Measurements from ENCODE around the gene SLC43A2. TPM values are rescaled to one million over a fixed set of nuclear protein-coding genes. Genes with fewer than 3 reads are reported as not detected.
"Not testable (repeated sequence)": the region's sequence is repeated elsewhere in the genome, so short reads cannot be mapped to it uniquely, and the experiment has no call there.

SLC43A2 gene
- 2.8 TPM for polyA plus RNA-seq (2012; ENCODE audit: low read depth, missing spikeins)

DNA sequence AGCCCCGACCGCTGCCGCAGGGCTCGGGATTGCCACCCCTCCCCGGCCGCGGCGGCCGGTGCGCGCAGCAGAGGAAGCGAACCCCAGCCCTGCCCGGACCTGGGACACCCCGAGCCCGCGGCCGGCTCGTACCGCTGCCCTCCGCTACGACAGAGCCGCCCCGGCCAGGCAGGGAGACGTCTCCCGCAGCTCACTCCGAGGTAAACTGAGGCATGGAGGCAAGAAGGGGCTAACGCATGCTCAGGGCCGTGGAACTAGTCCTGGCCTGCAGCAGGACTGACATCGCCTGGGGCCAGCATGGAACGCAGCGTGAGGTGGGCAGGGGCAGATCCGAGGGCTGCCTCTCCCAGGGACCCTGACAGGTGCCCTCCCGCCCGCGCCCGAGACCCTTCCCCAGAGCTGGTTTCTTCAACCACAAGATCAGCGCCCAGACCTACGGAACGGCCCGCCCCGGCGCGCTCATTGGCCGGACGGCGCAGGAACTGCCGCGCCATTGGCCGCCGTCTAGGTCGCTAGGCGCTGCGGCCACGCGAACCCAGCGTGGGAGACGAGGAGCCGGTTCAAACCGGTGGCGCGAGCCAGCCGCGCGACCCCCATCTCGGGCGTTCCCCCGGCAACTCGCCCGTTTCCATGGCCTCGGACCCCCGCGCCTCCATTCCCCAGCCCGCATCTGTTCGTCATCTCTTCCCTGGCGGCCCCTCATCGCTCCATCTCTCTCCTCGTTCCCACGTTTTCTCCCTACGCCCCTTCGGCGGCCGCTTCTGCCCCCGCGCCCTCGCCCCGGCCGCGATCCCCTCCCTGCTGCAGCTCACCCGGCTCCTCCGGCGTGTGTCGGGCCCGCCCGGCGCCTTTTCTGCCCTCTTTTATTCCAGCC, at the start of gene SLC43A2:
SLC43A2 (minus strand) TSS at position 853 of the 874 bp plus-strand sequence. CDS start 960 bp downstream, outside the sequence.
- DNase-seq (ENCODE audit: insufficient read length, low spot score) (peak; percentile 95), FAIRE-seq (peak; percentile 98)
- TF ChIP-seq POLR2A (IDR thresholded peaks at IDR 0.05; ENCODE audit: low read depth, low read length): no peak
- TF ChIP-seq SPI1 (IDR thresholded peaks at IDR 0.05; ENCODE audit: low read depth, low read length): peak; percentile 9; the same call in 1 of the 2 replicates

- DNase-seq (ENCODE audit: insufficient read length, low spot score) (no peak), FAIRE-seq (no peak)
- TF ChIP-seq POLR2A (IDR thresholded peaks at IDR 0.05; ENCODE audit: low read depth, low read length): no peak
- TF ChIP-seq PAX5 (IDR thresholded peaks at IDR 0.05; ENCODE audit: insufficient read depth, low read length, severe bottlenecking): no peak
- TF ChIP-seq POLR2AphosphoS5 (IDR thresholded peaks at IDR 0.05; ENCODE audit: low read depth, low read length): 0 out of 2 replicates have a peak, but pooled peaks have one; percentile 28
- no peak for TF ChIP-seq POU2F2 (IDR thresholded peaks at IDR 0.05; ENCODE audit: low read depth, low read length)
These were observed 47.8 kb upstream of the SLC43A2 start for GRCh38 chr17:1676401-1676800.

GRCh38 chr17:1673041-1673785, 44.6 kb upstream of the SLC43A2 start:
- DNase-seq (ENCODE audit: insufficient read length, low spot score) (no peak), FAIRE-seq (no peak)
- TF ChIP-seq PAX5 (IDR thresholded peaks at IDR 0.05; ENCODE audit: insufficient read depth, low read length, severe bottlenecking) (no peak), POU2F2 (IDR thresholded peaks at IDR 0.05; ENCODE audit: low read depth, low read length) (no peak), POLR2AphosphoS5 (IDR thresholded peaks at IDR 0.05; ENCODE audit: low read depth, low read length) (no peak), SPI1 (IDR thresholded peaks at IDR 0.05; ENCODE audit: low read depth, low read length) (no peak), POLR2A (IDR thresholded peaks at IDR 0.05; ENCODE audit: low read depth, low read length) (no peak), TAF1 (IDR thresholded peaks at IDR 0.05; ENCODE audit: low read depth, low read length) (no peak)

DNA sequence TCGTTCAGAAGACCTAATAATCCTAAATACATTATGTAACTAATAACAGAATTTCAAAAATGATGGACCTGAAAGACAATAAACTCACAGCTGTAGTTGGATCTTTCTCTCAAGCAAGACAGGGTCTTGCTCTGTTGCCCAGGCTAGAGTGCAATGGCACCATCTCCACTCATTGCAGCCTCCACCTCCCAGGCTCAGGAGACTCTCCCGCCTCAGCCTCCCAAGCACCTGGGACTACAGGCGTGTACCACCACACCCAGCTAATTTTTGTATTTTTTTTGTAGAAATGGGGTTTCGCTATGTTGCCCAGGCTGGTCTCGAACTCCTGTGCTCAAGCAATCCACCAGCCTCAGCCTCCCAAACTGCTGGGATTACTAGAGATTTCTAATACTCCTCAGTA, 35.3 kb upstream of the SLC43A2 start:
- not testable (repeated sequence) for FAIRE-seq; DNase-seq (ENCODE audit: insufficient read length, low spot score)

DNA sequence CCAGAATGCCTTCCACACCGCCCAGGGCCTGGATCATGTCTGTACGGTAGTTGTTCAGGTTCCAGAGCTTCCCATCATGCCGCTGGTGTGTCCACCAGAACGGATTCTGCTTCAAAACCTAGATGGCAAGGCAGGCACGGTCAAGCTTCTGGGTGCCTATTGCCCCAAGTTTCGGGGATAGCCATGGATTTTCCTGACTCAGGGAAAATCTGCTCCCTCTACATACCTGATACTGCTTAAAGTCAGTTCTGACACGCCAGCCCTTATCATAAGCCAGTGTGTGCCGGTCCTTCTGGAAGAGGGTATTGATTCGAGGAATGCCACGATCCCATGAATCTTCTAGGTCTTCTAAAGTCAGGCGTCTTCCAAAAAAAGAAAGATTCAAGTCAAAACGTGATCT, 32.4 kb upstream of the SLC43A2 start:
- TF ChIP-seq TAF1 (IDR thresholded peaks at IDR 0.05; ENCODE audit: low read depth, low read length) (no peak), SPI1 (IDR thresholded peaks at IDR 0.05; ENCODE audit: low read depth, low read length) (no peak), POLR2AphosphoS5 (IDR thresholded peaks at IDR 0.05; ENCODE audit: low read depth, low read length) (peak; percentile 38; the same call in 1 of the 2 replicates)
- DNase-seq (ENCODE audit: insufficient read length, low spot score) (no peak), FAIRE-seq (no peak)

DNA sequence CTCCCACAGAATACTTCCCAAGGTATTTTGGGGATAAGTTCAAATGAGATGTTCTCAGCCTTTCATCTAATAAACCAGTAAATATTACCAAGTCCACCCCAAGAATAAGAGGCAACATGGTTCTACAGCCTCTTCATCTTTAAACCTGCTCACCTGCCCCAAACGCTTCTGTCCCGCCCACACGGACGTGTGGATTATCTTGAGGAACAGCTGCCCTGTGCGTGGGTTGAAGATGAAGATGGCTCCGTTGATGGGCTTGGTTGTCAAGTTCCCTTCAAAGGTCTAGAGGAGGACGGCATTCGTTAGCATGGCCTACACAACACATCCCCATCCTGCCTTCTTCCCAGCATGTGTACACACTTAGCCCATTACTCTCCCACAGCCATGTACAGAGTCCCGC, 29.5 kb upstream of the SLC43A2 start:
- no peak for TF ChIP-seq PAX5 (IDR thresholded peaks at IDR 0.05; ENCODE audit: insufficient read depth, low read length, severe bottlenecking)
- FAIRE-seq: peak; percentile 71
- no peak for DNase-seq (ENCODE audit: insufficient read length, low spot score)

- DNase-seq (ENCODE audit: insufficient read length, low spot score): no peak
- TF ChIP-seq POU2F2 (IDR thresholded peaks at IDR 0.05; ENCODE audit: low read depth, low read length): no peak
- no peak for TF ChIP-seq TAF1 (IDR thresholded peaks at IDR 0.05; ENCODE audit: low read depth, low read length)
- TF ChIP-seq POLR2A (IDR thresholded peaks at IDR 0.05; ENCODE audit: low read depth, low read length): no peak
- TF ChIP-seq SPI1 (IDR thresholded peaks at IDR 0.05; ENCODE audit: low read depth, low read length): no peak
- TF ChIP-seq POLR2AphosphoS5 (IDR thresholded peaks at IDR 0.05; ENCODE audit: low read depth, low read length): no peak
- TF ChIP-seq PAX5 (IDR thresholded peaks at IDR 0.05; ENCODE audit: insufficient read depth, low read length, severe bottlenecking): no peak
- FAIRE-seq: no peak
These were observed 25.1 kb upstream of the SLC43A2 start for GRCh38 chr17:1653735-1654134.

- FAIRE-seq; DNase-seq (ENCODE audit: insufficient read length, low spot score): not testable (repeated sequence)
These were observed 24.2 kb upstream of the SLC43A2 start for GRCh38 chr17:1652794-1653193.

GRCh38 chr17:1651559-1651844, 22.9 kb upstream of the SLC43A2 start:
- TF ChIP-seq POU2F2 (IDR thresholded peaks at IDR 0.05; ENCODE audit: low read depth, low read length): no peak
- no peak for TF ChIP-seq TAF1 (IDR thresholded peaks at IDR 0.05; ENCODE audit: low read depth, low read length)
- no peak for TF ChIP-seq POLR2A (IDR thresholded peaks at IDR 0.05; ENCODE audit: low read depth, low read length)
- no peak for TF ChIP-seq PAX5 (IDR thresholded peaks at IDR 0.05; ENCODE audit: insufficient read depth, low read length, severe bottlenecking)
- no peak for TF ChIP-seq SPI1 (IDR thresholded peaks at IDR 0.05; ENCODE audit: low read depth, low read length)
- TF ChIP-seq POLR2AphosphoS5 (IDR thresholded peaks at IDR 0.05; ENCODE audit: low read depth, low read length): no peak
- no peak for FAIRE-seq
- no peak for DNase-seq (ENCODE audit: insufficient read length, low spot score)

GRCh38 chr17:1650731-1651558, 22.3 kb upstream of the SLC43A2 start:
- no peak for DNase-seq (ENCODE audit: insufficient read length, low spot score)
- peak; percentile 58 for FAIRE-seq
- no peak for TF ChIP-seq POU2F2 (IDR thresholded peaks at IDR 0.05; ENCODE audit: low read depth, low read length)
- TF ChIP-seq TAF1 (IDR thresholded peaks at IDR 0.05; ENCODE audit: low read depth, low read length): no peak
- peak; percentile 36; the same call in 1 of the 2 replicates for TF ChIP-seq POLR2A (IDR thresholded peaks at IDR 0.05; ENCODE audit: low read depth, low read length)
- TF ChIP-seq SPI1 (IDR thresholded peaks at IDR 0.05; ENCODE audit: low read depth, low read length): peak; percentile 81
- TF ChIP-seq POLR2AphosphoS5 (IDR thresholded peaks at IDR 0.05; ENCODE audit: low read depth, low read length): no peak; the same call in 1 of the 2 replicates
- TF ChIP-seq PAX5 (IDR thresholded peaks at IDR 0.05; ENCODE audit: insufficient read depth, low read length, severe bottlenecking): no peak
